Left renal pelvis (tissue), 4 donors: ENCODE results near the gene DLL1. TPM values are rescaled to one million over a fixed set of nuclear protein-coding genes. Genes with fewer than 3 reads are reported as not detected.

ENCODE experiments used
- DNase-seq, 4 donors: peaks; one replicate each; pipeline ENCODE4 v3.0.0-alpha.2; 2013; ENCODE audit warnings: low read depth in 4 of 4, low spot score in 3 of 4
- polyA plus RNA-seq, 4 donors: library from polyadenylated mRNA; unstranded; fragments of 120-200 nt; gene quantifications; one replicate each; pipeline ENCODE4 v1.2.1, GENCODE V29; 2013; ENCODE audit not compliant: insufficient read length in 4 of 4

DLL1 gene
- polyA plus RNA-seq, 4 donors: 2.7 to 13.5 (median 8.8) TPM

GRCh38 chr6:170234419-170234818 lies 56.5 kb downstream of the DLL1 start:
- DNase-seq: no peak

- no peak for DNase-seq
Measured at GRCh38 chr6:170233286-170234205, 57.3 kb downstream of the DLL1 start.

Other genes with a start within 250 kb of the DLL1 start
- gene FAM120B, start 15.7 kb upstream of the DLL1 start, polyA plus RNA-seq: 10 to 100 TPM; 35.7 to 38.6 (median 37.2) TPM